Right forelimb (tissue), 1 donor: ENCODE data around the gene CDY1B.
"Not testable (repeated sequence)": the region's sequence is repeated elsewhere in the genome, so short reads cannot be mapped to it uniquely, and the experiment has no call there.

ENCODE experiments used
- DNase-seq: peaks from one replicate; pipeline ENCODE4 v3.0.0-alpha.2; 2018

Gene CDY1B

GRCh38 chrY:24047919-24048318, at the start of gene CDY1B:
CDY1B (minus strand) TSS chrY:24048019; CDS start chrY:24047688, 331 bp downstream.
- not testable (repeated sequence) for DNase-seq

- not testable (repeated sequence) for DNase-seq
Measured at GRCh38 chrY:24049525-24049924, 1.7 kb upstream of the CDY1B start.

- not testable (repeated sequence) for DNase-seq
Measured at GRCh38 chrY:24043209-24043608, 4.6 kb downstream of the CDY1B start.

- DNase-seq: not testable (repeated sequence)
Measured at GRCh38 chrY:24039008-24039718, 8.7 kb downstream of the CDY1B start.

GRCh38 chrY:24026212-24027103, 21.4 kb downstream of the CDY1B start:
- DNase-seq: not testable (repeated sequence)
